22Rv1 (cell line): Measurements from ENCODE around the gene NFE2L3.

Source experiments
- CTCF ChIP-seq: fragments of 450-650 bp; IDR thresholded peaks from 2 replicates; pipeline ENCODE4 v1.5.1; 2017; ENCODE audit warnings: mild to moderate bottlenecking
- ZFX ChIP-seq: fragments of 450-650 bp; IDR thresholded peaks from 2 replicates; pipeline ENCODE4 v1.6.1; 2017; ENCODE audit warnings: antibody characterized with exemption, borderline replicate concordance

- TF ChIP-seq CTCF (no peak), ZFX (no peak)
Measured at GRCh38 chr7:26135076-26135475, 16.9 kb upstream of the NFE2L3 start.
